Head of caudate nucleus (tissue), 42 donors: ENCODE data around the gene C7orf33.
"Not testable (repeated sequence)": the region's sequence is repeated elsewhere in the genome, so short reads cannot be mapped to it uniquely, and the experiment has no call there.

Experiments used
- DNase-seq, 42 donors: peaks; one replicate each; pipeline versions ENCODE4 v3.0.0 to v3.0.0-alpha.2; 2020 to 2021; ENCODE audit warnings: mixed read lengths in 7 of 42
- intact Hi-C: fragments of 100-400 bp; cut with DNase I; formaldehyde crosslinking; loops from one replicate; pipeline ENCODE4 v1.15.0; 2022

C7orf33 gene, protein sequence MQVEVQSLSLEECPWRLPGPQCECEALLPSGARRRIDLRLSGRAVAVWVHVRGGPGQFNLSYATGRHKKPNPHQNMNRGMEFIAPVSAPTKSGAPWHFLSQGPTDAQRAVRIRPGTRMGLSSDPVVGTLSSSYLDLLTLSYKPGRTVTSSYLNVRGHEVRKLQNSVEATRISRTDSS

DNA sequence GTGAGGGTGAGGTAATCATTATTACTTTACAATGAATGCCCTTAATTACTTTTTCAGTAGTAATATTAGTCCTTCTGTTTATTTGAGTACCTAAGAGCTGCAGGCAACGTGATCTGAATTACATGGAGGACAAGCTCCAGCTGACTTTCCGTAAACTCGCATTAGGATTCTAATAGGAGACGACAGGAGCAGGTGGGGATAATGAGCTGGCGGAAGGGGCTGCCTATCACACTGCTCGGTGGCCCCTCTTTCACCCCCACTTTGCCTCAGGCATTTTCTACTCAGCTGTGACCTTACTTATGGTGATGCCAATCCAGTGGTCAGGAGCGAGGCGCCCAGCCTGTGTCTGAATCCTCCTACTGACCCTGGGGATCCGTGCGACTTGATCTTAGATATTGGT is at the start of gene C7orf33:
C7orf33 (plus strand) TSS at position 296 of the 400 bp plus-strand sequence. CDS start 160 bp downstream, outside the sequence.
- no peak for DNase-seq
- intact Hi-C loops: no loop called here

DNA sequence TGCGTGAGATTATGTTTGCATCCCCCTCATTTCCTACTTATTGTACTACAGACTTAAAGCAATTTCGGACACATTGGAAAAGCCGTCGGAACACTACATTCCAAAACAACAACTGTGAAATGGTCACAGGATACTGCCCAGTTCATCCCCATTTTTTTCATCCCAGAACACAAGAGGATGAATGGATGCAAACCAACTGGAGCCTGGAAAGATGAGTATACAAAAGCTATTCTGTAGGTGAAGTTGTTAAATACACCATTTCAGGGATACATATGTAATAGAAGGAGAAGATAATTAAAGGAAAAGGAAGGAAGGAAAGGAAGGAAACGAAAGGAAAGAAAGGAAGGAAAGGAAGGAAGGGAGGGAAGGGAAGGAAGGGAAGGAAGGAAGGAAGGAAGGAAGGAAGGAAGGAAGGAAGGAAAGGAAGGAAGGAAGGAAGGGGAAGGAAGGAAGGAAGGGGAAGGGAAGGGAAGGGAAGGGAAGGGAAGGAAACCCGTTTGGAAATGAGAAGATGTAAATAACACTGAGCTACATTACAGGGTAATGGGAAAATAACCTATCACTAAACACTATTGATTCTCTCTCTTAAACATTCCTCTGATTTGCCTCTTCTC is 48.6 kb upstream of the C7orf33 start:
- DNase-seq: no peak
- intact Hi-C loops: no loop called here

DNA sequence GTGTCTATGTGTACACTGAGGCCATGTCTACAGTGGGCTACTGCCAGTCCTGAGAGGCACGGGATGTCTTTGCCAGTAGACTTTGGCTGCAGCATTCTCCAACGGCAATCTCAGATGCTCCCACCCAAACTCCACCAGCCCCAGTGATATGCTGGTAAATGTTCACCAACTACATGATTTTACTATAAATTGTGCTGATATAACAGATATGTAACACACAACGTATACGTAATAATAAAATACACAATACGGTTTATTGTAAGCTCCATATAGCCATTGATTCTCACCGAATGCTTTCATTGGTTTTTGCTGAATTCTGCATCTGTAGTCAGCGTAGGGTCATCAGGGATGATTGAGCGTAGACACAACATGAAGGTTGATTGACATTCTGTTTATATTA is 47.3 kb upstream of the C7orf33 start:
- no peak for DNase-seq
- intact Hi-C loops: no loop called here

DNA sequence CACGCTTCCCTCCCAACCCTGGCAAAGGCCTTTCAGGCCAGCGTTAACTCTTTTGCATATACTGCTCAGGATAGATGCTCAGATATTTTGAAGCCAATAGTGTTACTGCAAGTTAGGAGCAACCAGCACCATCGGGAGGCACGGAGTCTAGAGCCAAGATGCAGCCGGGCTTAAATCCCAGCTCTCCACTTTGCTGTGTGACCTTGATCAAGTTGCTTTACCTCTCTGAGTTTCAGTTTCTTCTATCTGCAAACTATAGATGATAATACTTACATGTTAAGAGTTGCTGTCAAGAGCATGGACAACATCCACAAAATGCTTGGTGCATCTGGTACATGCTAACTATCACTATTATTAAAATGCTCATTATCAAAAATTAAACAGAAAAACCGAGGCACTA is 45.4 kb upstream of the C7orf33 start:
- no peak for DNase-seq
- intact Hi-C loops: no loop called here

DNA sequence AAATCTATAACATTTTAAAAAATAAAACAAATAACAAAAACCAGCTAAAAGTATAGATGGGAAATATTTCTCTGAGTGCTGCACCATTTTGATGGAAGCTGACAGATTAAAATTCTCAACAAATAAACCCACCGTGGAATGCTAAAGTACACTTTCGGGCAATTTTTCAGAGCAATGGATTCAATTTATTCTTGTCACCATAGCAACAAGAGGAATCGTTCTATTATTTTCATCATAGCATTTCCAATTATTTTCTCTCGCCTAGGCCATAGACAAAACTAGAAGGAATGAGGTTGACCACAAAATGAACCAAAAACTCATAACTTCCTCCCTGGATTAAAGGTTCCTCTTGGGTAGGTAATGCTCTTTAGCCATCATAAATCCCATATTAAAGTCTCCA is 44.6 kb upstream of the C7orf33 start:
- DNase-seq: no peak
- intact Hi-C loops: no loop called here

DNA sequence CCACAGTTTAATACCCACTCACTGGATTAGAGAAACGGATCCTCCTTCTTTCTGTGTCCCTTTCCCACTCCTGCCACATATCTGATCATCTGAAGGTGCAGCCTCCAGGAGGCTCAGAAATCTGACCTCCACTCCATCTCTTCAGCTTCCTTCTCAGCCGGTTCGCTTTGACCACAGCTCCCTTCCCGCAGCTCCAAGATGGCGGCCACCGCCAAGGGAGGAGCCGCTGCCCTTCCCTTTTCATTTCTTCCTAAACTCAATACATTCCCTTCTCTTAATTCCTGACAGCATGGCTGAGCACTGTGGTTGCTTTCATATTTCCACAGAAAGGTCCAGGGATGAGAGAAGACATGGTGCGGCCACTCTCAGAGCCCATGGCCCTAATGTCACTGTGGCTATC is 43.7 kb upstream of the C7orf33 start:
- intact Hi-C loops: no loop called here
- no peak for DNase-seq

DNA sequence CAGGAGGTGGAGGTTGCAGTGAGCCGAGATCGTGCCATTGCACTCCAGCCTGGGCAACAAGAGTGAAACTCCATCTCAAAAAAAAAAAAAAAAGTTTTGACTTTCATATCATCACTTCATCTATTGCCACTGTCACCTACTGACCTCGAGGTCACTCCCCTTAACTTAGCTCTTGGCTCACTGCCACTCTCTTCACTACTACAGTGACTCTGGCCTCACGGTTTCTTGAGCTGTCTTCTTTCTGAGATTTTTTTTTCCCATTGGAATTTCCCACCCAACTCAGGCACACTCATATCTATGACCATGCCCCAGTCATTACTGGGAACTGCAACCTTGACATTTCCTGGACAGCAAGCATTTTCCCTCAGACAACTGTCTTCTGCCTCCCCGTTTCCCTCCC is 42.6 kb upstream of the C7orf33 start:
- intact Hi-C loops: no loop called here

DNA sequence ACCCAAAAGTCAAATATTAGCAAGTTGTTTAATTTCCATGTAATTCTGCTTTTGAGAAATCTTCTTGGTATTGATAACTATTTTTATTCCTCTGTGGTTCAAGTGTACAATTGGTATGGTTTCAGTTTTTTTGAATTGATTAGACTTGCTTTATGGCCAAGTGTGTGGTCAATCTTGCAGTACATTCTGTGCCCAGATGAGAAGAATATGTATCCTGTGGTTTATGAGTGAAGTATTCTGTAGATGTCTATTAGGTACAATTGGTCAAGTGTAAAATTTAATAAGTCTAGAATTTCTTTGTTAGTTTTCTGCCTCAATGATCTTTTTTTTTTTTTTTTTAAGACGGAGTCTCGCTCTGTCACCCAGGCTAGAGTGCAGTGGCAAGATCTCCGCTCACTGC is 36.6 kb upstream of the C7orf33 start:
- no peak for DNase-seq
- intact Hi-C loops: no loop called here

More for the DNA sequence above, 42.6 kb upstream of the C7orf33 start:
- DNase-seq: no peak

DNA sequence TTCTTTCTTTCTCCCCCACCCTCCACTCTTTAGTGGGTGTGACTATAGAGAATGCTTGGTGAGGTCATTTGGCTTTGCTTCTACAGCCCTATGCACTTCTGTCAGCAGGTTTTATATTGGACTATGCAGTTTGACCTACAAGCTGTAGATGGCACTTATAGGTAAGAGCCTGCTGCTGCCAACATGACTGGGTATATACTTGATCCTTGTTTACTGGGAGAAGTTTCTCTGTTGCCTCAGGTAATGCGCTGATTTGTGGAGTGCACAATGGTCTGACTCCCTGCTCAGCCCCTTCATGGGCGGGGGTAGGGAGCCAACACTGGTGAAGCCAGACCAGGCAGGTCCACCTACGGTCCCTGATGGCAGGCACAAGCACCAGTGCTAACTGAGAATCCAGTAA is 33.7 kb upstream of the C7orf33 start:
- intact Hi-C loops: no loop called here
- no peak for DNase-seq

DNA sequence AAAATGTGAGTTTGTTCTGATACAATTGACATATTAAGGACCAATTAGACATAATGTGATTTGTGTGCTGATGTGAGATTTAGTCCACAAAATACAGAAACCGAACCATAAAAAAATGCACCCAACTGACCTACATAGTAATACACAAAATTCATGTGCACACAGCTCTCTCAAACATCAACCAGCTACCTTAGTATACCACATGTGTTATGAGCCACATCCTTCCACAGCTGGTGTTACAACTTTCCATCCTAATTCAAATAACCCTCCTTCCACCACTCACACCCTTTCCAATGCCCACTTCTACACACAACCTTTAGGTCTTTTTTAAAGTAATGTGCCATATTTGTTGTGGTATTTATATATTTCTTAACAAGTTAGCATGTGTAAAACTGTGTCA is 31.7 kb upstream of the C7orf33 start:
- DNase-seq: no peak
- intact Hi-C loops: no loop called here

DNA sequence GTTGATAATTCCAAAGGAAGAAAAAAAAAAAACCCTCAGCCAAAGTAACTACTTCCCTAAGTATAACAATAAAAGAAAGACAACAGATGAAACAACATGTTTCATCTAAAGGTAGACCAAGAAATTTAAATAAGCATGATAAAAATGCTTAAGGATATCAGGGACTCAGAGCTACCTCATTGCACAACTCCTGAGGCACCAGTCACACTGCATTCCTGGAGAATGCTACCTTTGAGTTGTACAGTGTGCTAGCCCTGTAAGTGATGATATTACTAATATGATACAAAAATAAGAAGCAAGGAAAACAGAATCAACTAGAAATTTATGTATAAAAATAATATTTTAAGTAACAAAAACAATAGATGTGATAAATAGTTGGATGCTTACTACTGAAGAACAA is 29.5 kb upstream of the C7orf33 start:
- DNase-seq: no peak
- intact Hi-C loops: no loop called here

DNA sequence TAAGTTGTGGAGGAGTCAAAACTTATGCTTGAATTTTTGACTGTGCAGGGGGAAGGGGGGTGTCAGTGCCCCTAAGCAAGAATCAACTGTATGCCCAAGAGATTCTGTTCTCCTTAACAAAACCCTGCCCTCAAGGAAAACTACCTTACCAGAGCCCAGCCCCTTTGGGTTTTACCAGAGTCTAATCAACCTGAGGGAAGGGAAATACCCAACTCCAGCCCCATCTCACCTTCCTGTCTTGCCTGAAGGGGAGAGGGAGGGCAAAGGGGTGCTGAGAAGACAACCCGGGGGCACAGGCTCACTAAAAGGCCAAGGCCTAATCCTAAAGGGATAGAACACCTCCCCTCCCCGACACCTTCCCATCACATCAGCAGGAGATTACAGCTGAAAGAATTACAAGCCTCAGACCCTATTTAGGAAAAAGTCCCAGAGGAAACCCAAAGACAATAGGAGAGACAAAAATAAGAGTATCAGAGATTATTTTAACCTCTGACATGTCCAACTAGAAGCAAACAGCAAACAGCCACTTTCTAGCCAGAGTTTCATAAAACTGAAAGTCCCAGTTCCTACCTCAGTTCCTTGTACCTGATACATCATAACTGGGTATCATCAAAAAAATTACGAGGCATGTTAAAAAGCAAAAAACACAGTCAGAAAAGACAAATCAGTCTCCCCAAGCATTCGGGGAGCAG is 26.8 kb upstream of the C7orf33 start:
- DNase-seq: no peak
- intact Hi-C loops: no loop called here

DNA sequence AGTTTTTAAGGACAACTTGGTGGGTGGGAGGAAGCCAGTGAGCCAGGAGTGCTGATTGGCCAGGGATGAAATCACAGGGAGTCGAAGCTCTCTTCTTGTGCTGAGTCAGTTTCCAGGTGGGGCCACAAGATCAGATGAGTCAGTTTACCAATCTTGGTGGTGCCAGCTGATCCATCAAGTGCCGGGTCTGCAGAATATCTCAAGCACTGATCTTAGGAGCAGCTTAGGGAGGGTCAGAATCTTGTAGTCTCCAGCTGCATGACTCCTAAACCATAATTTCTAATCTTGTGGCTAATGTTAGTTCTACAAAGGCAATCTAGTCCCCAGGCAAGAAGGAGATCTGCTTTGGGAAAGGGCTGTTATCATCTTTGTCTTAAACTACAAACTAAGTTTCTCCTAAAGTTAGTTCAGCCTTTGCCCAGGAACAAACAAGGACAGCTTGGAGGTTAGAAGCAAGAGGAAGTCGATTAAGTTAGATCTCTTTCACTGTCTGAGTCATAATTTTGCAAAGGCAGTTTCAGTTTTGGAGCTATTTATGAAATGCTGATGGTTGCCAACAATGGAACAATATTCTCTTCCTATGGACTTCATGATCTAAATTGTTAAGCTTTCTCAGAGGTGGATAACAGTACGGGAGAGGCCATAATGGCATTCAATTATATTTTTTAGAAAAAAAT is 26.2 kb upstream of the C7orf33 start:
- intact Hi-C loops, DNase-seq: not testable (repeated sequence)

DNA sequence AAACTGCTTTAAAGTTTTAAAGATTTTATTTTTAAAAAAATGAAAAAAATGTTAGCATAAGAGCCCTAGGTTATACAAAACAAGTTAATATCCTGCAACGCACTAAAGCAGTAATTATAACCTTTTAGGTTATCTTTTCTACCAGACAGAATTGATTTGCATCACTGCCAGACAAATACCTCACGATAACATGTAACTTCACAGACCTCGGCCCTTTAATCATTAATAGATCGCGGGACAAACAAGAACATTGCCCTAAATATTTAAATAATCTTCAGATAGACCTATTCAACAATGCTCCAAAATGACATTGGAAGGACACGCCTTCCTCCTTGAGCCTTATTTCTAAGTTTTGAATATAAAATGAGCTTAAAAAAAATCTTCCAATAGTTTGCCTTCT is 23.8 kb upstream of the C7orf33 start:
- no peak for DNase-seq
- intact Hi-C loops: no loop called here

DNA sequence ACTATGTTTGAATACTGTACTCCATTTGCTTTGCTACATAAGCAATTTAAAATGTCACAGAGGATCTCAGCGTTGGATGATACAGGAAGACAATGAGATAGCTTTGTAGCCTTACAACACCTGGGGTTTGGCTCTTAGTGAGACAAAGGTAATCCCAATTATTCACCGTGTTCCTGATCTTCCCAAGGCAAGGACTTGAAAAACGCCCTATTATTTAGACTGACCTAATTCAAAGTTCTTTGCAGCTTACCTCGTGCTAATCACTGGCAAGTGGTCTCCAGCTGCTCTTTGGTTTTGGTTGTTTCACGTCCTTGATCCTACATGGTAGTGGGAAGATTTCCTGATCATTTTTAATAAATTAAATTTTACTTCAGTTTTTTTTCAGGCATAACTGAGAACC is 23.0 kb upstream of the C7orf33 start:
- no peak for DNase-seq
- intact Hi-C loops: no loop called here

DNA sequence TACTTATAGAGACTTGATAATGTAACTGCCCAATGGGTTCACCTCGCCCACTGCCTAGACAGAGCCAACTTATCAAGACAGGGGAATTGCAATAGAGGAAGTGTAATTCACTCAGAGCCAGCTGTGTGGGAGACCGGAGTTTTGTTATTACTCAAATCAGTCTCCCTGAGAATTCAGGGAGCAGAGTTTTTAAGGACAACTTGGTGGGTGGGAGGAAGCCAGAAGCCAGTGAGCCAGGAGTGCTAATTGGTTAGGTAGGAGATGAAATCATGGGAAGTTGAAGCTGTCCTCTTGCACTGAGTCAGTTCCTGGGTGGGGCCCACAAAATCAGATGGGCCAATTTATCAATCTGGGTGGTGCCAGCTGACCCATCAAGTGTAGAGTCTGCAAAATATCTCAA is 20.1 kb upstream of the C7orf33 start:
- DNase-seq: no peak
- intact Hi-C loops: no loop called here

DNA sequence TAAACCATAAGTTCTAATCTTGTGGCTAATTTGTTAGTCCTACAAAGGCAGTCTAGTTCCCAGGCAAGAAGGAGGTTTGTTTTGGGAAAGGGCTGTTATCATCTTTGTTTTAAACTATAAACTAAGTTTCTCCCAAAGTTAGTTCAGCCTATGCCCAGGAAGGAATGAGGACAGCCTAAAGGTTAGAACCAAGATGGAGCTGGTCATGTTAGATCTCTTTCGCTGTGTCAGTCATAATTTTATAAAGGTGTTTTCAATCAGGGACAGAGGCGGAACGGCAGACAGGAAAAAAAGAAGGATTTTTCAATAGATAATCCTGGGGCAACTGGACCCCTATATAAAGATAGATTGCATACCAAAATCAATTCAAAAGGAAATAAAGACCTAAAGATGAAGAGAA is 19.6 kb upstream of the C7orf33 start:
- DNase-seq, intact Hi-C loops: not testable (repeated sequence)

DNA sequence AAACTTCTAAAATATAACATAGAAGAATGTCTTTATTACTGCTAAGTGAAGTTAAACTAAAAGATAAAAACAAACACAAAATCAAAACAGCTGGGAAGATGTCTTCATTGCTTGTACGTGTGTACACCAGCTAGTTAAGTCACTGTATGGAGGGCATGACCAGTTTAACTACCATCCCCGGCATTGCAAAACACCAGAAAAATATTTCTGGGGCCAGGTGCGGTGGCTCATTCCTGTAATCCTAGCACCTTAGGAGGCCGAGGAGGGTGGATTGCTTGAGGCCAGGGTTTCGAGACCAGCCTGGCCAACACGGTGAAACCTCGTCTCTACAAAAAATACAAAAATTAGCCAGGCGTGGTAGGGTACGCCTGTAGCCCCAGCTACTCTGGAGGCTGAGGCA is 19.2 kb upstream of the C7orf33 start:
- intact Hi-C loops: no loop called here

DNA sequence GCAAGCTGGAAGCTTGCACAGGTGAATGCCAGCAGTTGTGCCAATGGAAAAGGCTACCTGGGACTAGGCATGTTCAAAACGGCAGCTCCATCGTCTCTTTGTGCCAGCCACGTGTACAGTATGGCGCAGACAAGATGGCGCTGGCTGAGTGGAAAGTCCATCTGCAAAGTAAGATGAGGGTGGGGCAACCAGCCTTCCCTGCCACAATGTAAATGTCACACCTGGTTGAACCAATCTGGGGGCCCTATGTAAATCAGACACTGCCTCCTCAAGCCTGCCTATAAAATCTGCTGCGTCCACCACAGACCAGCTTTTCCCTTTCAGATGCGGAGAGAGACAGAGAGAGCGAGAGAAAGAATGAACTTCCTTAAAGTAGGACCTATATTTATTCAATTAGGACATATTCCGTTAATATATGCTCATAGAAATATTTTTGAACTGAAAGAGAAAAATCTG is 18.5 kb upstream of the C7orf33 start:
- intact Hi-C loops: no loop called here
- DNase-seq: no peak

More for the DNA sequence above, 19.2 kb upstream of the C7orf33 start:
- no peak for DNase-seq

DNA sequence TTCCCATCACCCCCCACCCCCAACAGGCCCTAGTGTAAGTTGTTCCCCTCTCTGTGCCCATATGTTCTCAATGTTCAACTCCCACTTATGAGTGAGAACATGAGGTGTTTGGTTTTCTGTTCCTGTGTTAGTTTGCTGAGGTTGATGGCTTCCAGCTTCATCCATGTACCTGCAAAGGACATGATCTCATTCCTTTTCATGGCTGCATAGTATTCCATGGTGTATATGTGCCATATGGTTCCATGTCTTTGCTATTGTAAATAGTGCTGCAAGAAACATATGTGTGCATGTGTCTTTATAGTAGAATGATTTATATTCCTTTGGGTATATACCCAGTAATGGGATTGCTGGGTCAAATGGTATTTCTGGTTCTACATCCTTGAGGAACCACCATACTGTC is 17.0 kb upstream of the C7orf33 start:
- DNase-seq, intact Hi-C loops: not testable (repeated sequence)
